PC-3 (cell line): ENCODE data around the gene MAP3K5.

ENCODE experiments used
- CTCF ChIP-seq: fragments of 300-600 bp; sonication (generic); conservative IDR thresholded peaks from 2 replicates; pipeline ENCODE4 v1.5.1; 2017; ENCODE audit warnings: antibody characterized with exemption, low read depth, mild to moderate bottlenecking, low read length
- EZH2 ChIP-seq: fragments of 300-600 bp; sonication (generic); IDR thresholded peaks from one replicate; pipeline ENCODE4 v1.6.1; 2017; ENCODE audit warnings: antibody characterized with exemption, mild to moderate bottlenecking, low read length; ENCODE audit not compliant: unreplicated experiment
- EZH2phosphoT487 ChIP-seq: fragments of 300-600 bp; sonication (generic); IDR thresholded peaks from 2 replicates; pipeline ENCODE4 v1.6.1; 2018; ENCODE audit warnings: mild to moderate bottlenecking, antibody characterized with exemption, low read length, borderline replicate concordance

- TF ChIP-seq CTCF: no peak
- no peak for TF ChIP-seq EZH2
- TF ChIP-seq EZH2phosphoT487: no peak
Measured at GRCh38 chr6:136734977-136735376, 57.3 kb downstream of the MAP3K5 start.
